ENCODE data around the gene EPRS1.

- no peak for TF ChIP-seq YY1 (IDR thresholded peaks at IDR 0.05; ENCODE audit: low read depth)
- TF ChIP-seq CEBPB (IDR thresholded peaks at IDR 0.05): no peak
- no peak for TF ChIP-seq ZBTB7A (IDR thresholded peaks at IDR 0.05; ENCODE audit: low read depth)
- no peak for TF ChIP-seq RAD21 (IDR thresholded peaks at IDR 0.05; ENCODE audit: low read depth)
- TF ChIP-seq TAF1 (IDR thresholded peaks at IDR 0.05; ENCODE audit: low read depth): no peak
- TF ChIP-seq EP300 (IDR thresholded peaks at IDR 0.05; ENCODE audit: borderline replicate concordance): no peak
- no peak for TF ChIP-seq REST (IDR thresholded peaks at IDR 0.05; ENCODE audit: low read depth)
These were observed 17.9 kb downstream of the EPRS1 start for GRCh38 chr1:220028346-220028895.
